Panc1 (cell line): ENCODE results near the gene DOP1A.

Experiments used
- CTCF ChIP-seq: fragments of 450-650 bp; IDR thresholded peaks from 2 replicates; pipeline ENCODE4 v1.5.1; 2017; ENCODE audit warnings: mild to moderate bottlenecking
- TCF7L2 ChIP-seq: IDR thresholded peaks from 2 replicates; pipeline ENCODE4 v1.6.1; 2011; ENCODE audit warnings: mild to moderate bottlenecking, low read depth, low read length, inconsistent platforms

GRCh38 chr6:83185096-83185495 is 117.6 kb downstream of the DOP1A start:
- TF ChIP-seq CTCF: no peak
- no peak for TF ChIP-seq TCF7L2
